Heart left ventricle (tissue), 13 donors: Measurements from ENCODE around the gene MAML2.

Source experiments
- CTCF ChIP-seq, 12 donors: fragments of 200-600 bp; sonication (generic) in 4 of 12; IDR thresholded peaks; one replicate each; pipeline versions ENCODE4 v1.5.0 to v1.8.0; 2018 to 2022; ENCODE audit warnings: antibody characterized with exemption in 12 of 12, mild to moderate bottlenecking in 5 of 12
- POLR2A ChIP-seq, 2 donors: fragments of 450-650 bp; IDR thresholded peaks; one replicate each; pipeline ENCODE4 v1.6.1; 2017; ENCODE audit warnings: antibody characterized with exemption in 2 of 2, mild to moderate bottlenecking in 2 of 2, moderate library complexity in 2 of 2
- donor health status: ischemic (EF 13 %, LVEDD 7.1; RV severe dilation, severe dysfunction).
- donor health status: DM: no; HTN: yes; CAD: no.
- donor health status: DM: no; HTN: no; CAD: no.
- donor health status: ischemic (EF 25% LVEDD 6.9; RV normal size, moderate dysfunction).
- donor health status: ischemic (EF 25% LVEDD 5.7; RV mildly dilated, moderate dysfunction).
- donor health status: ischemic (EF 35%, LVEDD 5.7; RV mildly dilated, moderate dysfunction).
- donor health status: nonischemic (EF 11% LVEDD 7.7; RV severe dilation, severe dysfunction).
- donor health status: DM: yes; HTN: yes; CAD: no.
- donor health status: PGD.
- donor health status: ischemic (EF 29% LVEDD 5.4; RV normal size, mild dysfunction).
- donor health status: nonischemic (EF 23%, LVEDD 6.1; RV moderate dilation, normal function).

GRCh38 chr11:96195671-96196070 is 147.3 kb downstream of the MAML2 start:
- TF ChIP-seq CTCF (IDR thresholded peaks at IDR 0.05) (no peak), POLR2A (IDR thresholded peaks at IDR 0.05) (no peak)
